ENCODE data around the gene SH3RF1.
A peak's percentile ranks its signal among the peaks of the same experiment; 100 is the strongest.

The SH3RF1 gene

DNA sequence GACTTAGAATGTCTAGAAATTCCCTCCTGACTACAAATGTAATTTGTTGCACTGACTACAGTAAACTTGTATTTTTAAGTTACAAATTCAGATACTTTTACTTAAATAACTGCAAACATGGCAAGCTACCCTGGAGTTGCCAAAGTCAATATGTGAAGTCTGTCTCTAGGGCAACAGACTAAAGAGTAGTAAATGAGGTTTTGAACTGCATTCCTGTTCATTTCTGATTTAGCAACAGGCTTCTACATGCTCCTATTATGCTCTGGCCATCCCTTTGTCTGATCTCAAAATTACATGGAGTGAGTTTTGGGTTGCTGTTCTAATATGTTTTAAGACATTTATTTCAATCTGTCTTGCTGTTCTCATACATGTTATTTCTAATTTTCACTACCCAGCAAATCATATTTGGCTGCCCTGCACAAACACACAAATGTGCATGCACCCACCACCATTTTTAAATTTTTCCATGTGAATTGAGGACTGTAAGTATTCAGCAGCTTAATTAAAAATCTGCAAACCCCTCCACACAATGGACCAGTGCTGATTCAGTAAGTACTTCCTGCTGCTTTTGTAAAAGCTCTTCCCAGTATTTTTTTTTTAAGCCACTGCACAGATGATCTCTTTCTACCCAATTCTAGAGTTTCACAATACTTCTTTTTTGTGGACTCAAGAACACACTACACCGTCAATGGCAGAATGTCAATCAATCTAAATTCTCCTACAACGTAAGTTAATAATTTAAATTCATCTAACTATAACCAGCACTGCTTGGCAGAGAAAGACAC is 26.7 kb downstream of the SH3RF1 start:
- DNase-seq = peak; percentile 62
- Histone ChIP-seq H3K36me3 (replicated peaks) (no peaks in the 10 kb centered on the region), H3K4me3 (ENCODE audit: low read depth, low read length) (no peak overlapping the region), H3K27me3 (replicated peaks) (no peaks in the 10 kb centered on the region), H3K27ac (peak overlapping the region; percentile 60)
- in situ Hi-C loops (cut with HindIII; ENCODE audit: low pct_ligation_motif_present, low sequenced_read_pairs) = no loop called here
- TF ChIP-seq, protein P1, sequence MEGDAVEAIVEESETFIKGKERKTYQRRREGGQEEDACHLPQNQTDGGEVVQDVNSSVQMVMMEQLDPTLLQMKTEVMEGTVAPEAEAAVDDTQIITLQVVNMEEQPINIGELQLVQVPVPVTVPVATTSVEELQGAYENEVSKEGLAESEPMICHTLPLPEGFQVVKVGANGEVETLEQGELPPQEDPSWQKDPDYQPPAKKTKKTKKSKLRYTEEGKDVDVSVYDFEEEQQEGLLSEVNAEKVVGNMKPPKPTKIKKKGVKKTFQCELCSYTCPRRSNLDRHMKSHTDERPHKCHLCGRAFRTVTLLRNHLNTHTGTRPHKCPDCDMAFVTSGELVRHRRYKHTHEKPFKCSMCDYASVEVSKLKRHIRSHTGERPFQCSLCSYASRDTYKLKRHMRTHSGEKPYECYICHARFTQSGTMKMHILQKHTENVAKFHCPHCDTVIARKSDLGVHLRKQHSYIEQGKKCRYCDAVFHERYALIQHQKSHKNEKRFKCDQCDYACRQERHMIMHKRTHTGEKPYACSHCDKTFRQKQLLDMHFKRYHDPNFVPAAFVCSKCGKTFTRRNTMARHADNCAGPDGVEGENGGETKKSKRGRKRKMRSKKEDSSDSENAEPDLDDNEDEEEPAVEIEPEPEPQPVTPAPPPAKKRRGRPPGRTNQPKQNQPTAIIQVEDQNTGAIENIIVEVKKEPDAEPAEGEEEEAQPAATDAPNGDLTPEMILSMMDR (IDR thresholded peaks at IDR 0.05; ENCODE audit: low read depth, low read length, missing control alignments) = no peak

DNA sequence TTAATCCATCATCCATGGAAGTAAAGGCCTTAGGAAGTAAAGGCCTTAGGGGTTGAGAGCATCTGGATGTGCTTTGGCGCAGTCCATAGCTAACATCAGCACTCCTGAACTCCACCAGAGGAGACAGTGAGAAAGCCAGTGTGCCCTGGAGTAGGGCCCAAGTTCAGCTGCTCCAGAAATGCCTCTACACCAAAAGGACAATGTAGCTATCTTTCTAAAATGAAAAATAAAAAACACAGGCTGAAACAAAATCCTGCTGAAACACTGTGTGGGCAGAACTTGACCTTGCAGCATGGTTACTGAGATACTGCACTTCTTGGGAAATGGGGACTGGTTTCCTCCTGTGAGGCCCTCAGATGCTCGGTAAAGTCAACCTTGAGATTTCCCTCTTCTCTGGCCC is 29.3 kb downstream of the SH3RF1 start:
- TF ChIP-seq, protein P1 (IDR thresholded peaks at IDR 0.05; ENCODE audit: low read depth, low read length, missing control alignments) = no peak
- Histone ChIP-seq H3K27ac (no peak overlapping the region), H3K36me3 (replicated peaks) (no peaks in the 10 kb centered on the region), H3K27me3 (replicated peaks) (no peaks in the 10 kb centered on the region), H3K4me3 (ENCODE audit: low read depth, low read length) (no peak overlapping the region)
- in situ Hi-C loops (cut with HindIII; ENCODE audit: low pct_ligation_motif_present, low sequenced_read_pairs) = no loop called here
- DNase-seq = no peak

DNA sequence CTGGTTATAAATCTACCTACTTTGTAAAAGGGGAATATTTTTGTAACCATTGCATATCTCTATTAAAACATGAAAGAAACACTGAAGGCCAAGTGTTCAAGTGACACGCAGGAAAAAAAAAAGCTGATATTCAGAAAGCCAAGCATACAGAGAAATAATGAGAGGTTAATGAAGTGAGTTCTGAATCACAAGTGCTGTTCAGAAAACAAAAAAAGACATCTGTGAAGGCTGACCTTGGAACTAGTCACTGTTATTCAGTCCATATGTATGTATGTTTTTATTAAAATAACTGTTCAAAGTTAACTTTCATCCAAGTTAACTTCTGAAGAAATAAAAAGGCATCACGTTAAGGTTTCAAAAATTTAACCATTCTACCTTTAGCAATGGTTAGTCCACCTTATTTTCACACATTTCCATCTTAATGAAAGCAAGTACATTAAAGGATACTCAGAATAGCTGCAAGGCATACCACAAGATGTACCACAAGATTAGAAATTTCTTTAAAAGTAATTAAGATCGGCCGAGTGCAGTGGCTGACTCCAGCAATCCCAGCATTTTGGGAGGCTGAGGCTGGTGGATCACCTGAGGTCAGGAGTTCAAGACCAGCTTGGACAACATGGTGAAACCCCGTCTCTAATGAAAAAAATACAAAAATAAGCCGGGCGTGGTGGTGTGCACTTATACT is 31.4 kb downstream of the SH3RF1 start:
- Histone ChIP-seq H3K4me3 (ENCODE audit: low read depth, low read length) (no peak overlapping the region), H3K27me3 (replicated peaks) (no peaks in the 10 kb centered on the region), H3K27ac (no peak overlapping the region), H3K36me3 (replicated peaks) (no peaks in the 10 kb centered on the region)
- TF ChIP-seq, protein P1 (IDR thresholded peaks at IDR 0.05; ENCODE audit: low read depth, low read length, missing control alignments) = no peak
- in situ Hi-C loops (cut with HindIII; ENCODE audit: low pct_ligation_motif_present, low sequenced_read_pairs) = no loop called here
- DNase-seq = no peak

DNA sequence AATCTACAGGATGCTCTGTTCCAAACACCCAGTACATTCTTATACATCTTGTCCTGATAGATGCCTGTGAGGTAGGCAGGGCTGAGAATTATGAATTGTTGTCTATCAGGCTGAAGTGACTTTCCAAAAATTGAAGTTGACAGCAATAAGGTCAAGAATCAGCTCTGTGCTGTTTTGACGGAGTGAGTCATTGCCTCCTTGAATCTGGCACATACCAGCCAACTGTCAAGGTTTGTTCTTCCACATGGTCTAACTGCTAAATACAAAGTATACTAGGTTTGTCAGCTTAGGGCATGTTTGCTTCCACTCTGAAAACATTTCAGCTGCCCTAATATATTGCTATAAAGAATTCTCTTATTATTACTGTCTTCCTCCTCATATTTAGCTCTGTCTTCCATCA is 32.3 kb downstream of the SH3RF1 start:
- Histone ChIP-seq H3K4me3 (ENCODE audit: low read depth, low read length) (no peak overlapping the region), H3K27me3 (replicated peaks) (no peaks in the 10 kb centered on the region), H3K36me3 (replicated peaks) (no peaks in the 10 kb centered on the region), H3K27ac (no peak overlapping the region)
- TF ChIP-seq, protein P1 (IDR thresholded peaks at IDR 0.05; ENCODE audit: low read depth, low read length, missing control alignments) = no peak
- in situ Hi-C loops (cut with HindIII; ENCODE audit: low pct_ligation_motif_present, low sequenced_read_pairs) = no loop called here
- DNase-seq = no peak

DNA sequence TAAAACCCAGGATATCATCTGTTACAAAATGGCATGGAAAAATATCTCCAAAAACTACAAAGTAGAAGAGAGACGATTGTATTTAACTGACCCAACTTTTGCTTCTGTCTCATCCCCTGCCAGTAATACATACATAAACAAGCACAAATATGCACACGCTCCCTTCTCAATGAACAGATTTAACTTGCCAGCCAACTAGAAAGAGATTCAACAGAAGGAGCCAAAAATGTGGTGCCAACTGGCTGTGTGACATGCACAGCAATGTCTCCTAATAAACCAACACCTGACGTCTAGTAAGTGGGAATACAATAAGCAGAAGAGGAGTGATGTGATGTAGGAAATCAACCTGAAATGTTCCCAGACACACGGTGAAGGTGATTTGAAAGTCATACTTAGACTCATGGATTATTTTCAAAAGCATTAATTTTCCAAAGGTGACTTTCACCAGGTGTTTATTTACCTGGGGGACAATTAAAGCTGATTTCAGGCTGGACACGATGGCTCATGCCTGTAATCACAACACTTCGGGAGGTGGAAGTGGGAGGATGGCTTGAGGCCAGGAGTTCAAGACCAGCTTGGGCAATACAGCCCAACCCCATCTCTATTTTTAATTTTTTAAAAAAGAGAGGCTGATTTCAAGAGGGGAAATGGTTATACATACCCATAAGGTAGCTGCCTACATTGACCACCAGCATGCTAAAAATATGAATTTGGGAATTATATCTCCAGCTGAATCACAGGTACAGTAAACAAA is 33.7 kb downstream of the SH3RF1 start:
- no peaks in the 10 kb centered on the region for H3K27me3 ChIP-seq (replicated peaks)
- no peak for DNase-seq
- TF ChIP-seq, protein P1 (IDR thresholded peaks at IDR 0.05; ENCODE audit: low read depth, low read length, missing control alignments) = no peak
- H3K27ac ChIP-seq = no peak overlapping the region
- no peaks in the 10 kb centered on the region for H3K36me3 ChIP-seq (replicated peaks)
- in situ Hi-C loops (cut with HindIII; ENCODE audit: low pct_ligation_motif_present, low sequenced_read_pairs) = no loop called here
- no peak overlapping the region for H3K4me3 ChIP-seq (ENCODE audit: low read depth, low read length)

All from brain microvascular endothelial cell (primary cell).